Esophagus mucosa (tissue), 1 donor: ENCODE data around the gene LURAP1L. TPM values are rescaled to one million over a fixed set of nuclear protein-coding genes. Genes with fewer than 3 reads are reported as not detected.
A peak's percentile ranks its signal among the peaks of the same experiment; 100 is the strongest.

ENCODE experiments used
- ATAC-seq: fragments of 200-7000 bp; cut with Tn5 transposase; one replicate; pipeline ENCODE4 v1.9.1; 2020
- total RNA-seq: library from RNA; stranded (reverse); gene quantifications from one replicate; pipeline ENCODE4 v1.2.4, GENCODE V29; 2023
- donor health status: DM: yes; HTN: yes; CAD: no.

The LURAP1L gene
- total RNA-seq, 1 donor from 2014 or later: 2.6 TPM

GRCh38 chr9:12813960-12814876, 39.4 kb downstream of the LURAP1L start:
- peak; percentile 92 for ATAC-seq

GRCh38 chr9:12814877-12815237, 40.0 kb downstream of the LURAP1L start:
- no peak for ATAC-seq

GRCh38 chr9:12815888-12816287, 41.1 kb downstream of the LURAP1L start:
- ATAC-seq: no peak

- ATAC-seq: no peak
Observed at GRCh38 chr9:12816656-12817101, 41.9 kb downstream of the LURAP1L start.

GRCh38 chr9:12817702-12818101, 42.9 kb downstream of the LURAP1L start:
- peak; percentile 86 for ATAC-seq

GRCh38 chr9:12818431-12819000, 43.7 kb downstream of the LURAP1L start:
- no peak for ATAC-seq

- ATAC-seq: peak; percentile 40
Observed at GRCh38 chr9:12819436-12820185, 44.8 kb downstream of the LURAP1L start.

- ATAC-seq: no peak
Observed at GRCh38 chr9:12822111-12822510, 47.3 kb downstream of the LURAP1L start.

GRCh38 chr9:12826924-12827565, 52.2 kb downstream of the LURAP1L start:
- no peak for ATAC-seq

GRCh38 chr9:12833701-12834100, 58.9 kb downstream of the LURAP1L start:
- ATAC-seq: no peak

GRCh38 chr9:12838546-12838945, 63.7 kb downstream of the LURAP1L start:
- no peak for ATAC-seq

GRCh38 chr9:12843735-12844134, 68.9 kb downstream of the LURAP1L start:
- no peak for ATAC-seq

GRCh38 chr9:12846035-12846434, 71.2 kb downstream of the LURAP1L start:
- no peak for ATAC-seq

- no peak for ATAC-seq
Observed at GRCh38 chr9:12847561-12847960, 72.7 kb downstream of the LURAP1L start.

GRCh38 chr9:12849486-12850003, 74.7 kb downstream of the LURAP1L start:
- ATAC-seq: peak; percentile 40

- ATAC-seq: no peak
Observed at GRCh38 chr9:12851341-12852090, 76.7 kb downstream of the LURAP1L start.

GRCh38 chr9:12853051-12853450, 78.2 kb downstream of the LURAP1L start:
- peak; percentile 90 for ATAC-seq

- ATAC-seq: no peak
Observed at GRCh38 chr9:12854221-12854620, 79.4 kb downstream of the LURAP1L start.

- ATAC-seq: no peak
Observed at GRCh38 chr9:12855066-12855465, 80.2 kb downstream of the LURAP1L start.

- ATAC-seq: no peak
Observed at GRCh38 chr9:12856603-12857002, 81.8 kb downstream of the LURAP1L start.

- peak; percentile 96 for ATAC-seq
Observed at GRCh38 chr9:12859704-12860251, 85.0 kb downstream of the LURAP1L start.
